OCI-LY1 (cell line): ENCODE data around the gene FARS2.

ENCODE experiments used
- EZH2 ChIP-seq: fragments of 200-600 bp; sonication (generic), shearing (Covaris generic); IDR thresholded peaks from 2 replicates; pipeline ENCODE4 v1.8.0; 2017; ENCODE audit warnings: borderline replicate concordance, mixed run types, mild to moderate bottlenecking, antibody characterized with exemption, low read length, moderate library complexity, mixed read lengths
- TF ChIP-seq, protein P1 (sequence below): fragments of 200-600 bp; sonication (generic), shearing (Covaris generic); IDR thresholded peaks from 2 replicates; pipeline ENCODE4 v1.5.1; 2017; ENCODE audit warnings: mild to moderate bottlenecking, antibody characterized with exemption, low read length, moderate library complexity, mixed read lengths

- TF ChIP-seq, protein P1, sequence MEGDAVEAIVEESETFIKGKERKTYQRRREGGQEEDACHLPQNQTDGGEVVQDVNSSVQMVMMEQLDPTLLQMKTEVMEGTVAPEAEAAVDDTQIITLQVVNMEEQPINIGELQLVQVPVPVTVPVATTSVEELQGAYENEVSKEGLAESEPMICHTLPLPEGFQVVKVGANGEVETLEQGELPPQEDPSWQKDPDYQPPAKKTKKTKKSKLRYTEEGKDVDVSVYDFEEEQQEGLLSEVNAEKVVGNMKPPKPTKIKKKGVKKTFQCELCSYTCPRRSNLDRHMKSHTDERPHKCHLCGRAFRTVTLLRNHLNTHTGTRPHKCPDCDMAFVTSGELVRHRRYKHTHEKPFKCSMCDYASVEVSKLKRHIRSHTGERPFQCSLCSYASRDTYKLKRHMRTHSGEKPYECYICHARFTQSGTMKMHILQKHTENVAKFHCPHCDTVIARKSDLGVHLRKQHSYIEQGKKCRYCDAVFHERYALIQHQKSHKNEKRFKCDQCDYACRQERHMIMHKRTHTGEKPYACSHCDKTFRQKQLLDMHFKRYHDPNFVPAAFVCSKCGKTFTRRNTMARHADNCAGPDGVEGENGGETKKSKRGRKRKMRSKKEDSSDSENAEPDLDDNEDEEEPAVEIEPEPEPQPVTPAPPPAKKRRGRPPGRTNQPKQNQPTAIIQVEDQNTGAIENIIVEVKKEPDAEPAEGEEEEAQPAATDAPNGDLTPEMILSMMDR, result no peak
- TF ChIP-seq EZH2, result no peak
Measured at GRCh38 chr6:5271926-5272325, 10.6 kb downstream of the FARS2 start.
